NCI-H146 (cell line): ENCODE results near the gene DLG2.
"Not testable (repeated sequence)": the region's sequence is repeated elsewhere in the genome, so short reads cannot be mapped to it uniquely, and the experiment has no call there.

ENCODE experiments used
- DNase-seq: peaks from one replicate; lab custom pipeline; 2025; lab: John Stamatoyannopoulos, UW

Gene DLG2

DNA sequence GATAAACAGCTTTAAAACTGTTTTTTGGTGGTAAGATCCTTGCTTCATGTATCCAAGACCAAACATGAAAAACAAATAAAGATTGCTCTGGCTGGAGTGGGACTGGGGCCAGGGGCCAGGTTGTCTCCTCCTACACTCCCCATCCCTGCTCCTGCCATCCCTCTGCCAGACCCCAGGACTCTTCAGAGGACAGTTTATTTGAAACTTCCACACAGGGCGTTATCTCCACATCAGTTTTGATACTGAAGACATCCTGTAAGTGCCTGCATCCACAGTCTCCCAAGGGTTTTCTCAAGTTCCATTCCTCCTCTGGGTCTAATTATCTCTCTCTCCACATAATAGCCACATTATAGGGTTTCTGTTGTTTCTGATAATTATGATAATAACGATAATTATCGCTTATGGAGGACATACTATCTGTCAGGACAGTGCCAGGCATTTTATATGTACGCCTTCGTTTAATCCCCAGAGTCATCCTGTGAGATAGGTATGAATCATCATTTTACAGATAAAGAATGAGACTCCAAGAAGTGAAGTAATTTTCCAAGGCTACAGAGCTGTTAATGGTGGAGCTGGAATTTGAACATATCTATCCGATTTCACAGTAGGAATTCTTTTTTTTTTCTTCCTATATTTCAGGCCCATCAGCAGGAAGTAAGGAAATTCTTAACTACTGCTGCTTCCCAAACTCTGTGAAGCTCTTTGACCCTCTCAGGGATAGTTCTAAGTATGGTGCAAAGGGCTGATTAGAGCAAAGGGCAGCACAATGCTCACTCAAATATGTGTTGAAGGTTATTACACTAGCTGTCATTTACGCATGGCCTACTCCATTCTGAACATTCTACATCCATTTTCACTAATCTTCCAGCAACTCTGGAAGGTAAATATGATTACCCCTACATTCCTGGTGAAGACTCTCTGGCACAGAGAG lies 1852.9 kb downstream of the DLG2 start:
- no peak for DNase-seq

DNA sequence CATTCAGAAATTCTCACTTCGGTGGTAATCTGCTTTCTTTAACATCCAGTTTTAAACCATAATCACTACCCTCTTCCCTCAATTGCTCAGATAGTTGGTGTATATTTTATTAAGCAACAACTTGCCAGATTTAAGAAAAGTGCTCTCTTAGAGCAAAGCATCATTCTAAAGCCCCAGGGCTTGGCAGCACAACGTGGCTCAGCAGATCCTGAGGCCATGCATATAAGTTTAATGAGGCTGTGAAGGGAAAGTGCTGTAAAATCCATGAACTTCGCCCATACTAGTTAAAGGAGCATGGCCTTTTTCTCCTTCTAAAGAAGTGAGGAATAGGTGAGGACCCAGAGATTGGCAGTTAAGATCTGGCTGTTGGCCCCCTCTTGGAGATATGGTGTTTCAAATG lies 1858.7 kb downstream of the DLG2 start:
- no peak for DNase-seq

DNA sequence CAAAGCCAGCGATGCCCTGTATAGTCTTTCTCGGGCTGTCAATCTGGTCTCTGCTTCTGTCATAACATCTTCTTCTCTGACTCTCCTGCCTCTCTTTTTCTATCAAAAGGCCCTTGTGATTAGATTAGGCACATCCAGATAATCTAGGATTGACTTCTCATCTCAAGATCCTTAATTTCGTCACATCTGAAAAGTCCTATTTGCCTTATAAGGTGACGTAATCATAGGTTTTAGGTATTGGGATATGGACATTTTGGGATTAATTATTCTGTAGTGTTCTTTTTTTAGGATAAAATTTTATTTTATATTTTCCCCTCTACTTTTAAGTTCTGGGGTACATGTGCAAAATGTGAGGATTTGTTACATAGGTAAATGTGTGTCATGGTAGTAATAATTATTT lies 1860.2 kb downstream of the DLG2 start:
- DNase-seq, result no peak

DNA sequence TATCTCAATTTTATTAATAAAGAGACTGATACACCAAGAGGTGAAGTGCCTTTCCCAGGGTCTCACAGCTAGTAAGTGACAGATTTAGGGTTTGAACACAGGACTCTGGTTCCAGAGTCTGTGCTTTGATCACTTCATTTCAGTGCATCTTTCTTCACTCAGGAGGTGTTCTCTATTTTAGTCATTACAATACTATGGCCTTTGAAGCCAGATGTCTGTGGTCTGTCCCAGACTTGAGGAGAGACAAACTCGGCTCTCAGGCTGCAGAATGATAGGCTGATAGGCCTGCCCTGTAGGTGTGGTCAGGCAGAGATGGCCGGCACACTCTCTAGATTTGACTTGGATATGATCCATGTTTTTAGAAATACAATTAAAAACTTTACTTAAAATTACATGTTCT lies 1862.5 kb downstream of the DLG2 start:
- no peak for DNase-seq

DNA sequence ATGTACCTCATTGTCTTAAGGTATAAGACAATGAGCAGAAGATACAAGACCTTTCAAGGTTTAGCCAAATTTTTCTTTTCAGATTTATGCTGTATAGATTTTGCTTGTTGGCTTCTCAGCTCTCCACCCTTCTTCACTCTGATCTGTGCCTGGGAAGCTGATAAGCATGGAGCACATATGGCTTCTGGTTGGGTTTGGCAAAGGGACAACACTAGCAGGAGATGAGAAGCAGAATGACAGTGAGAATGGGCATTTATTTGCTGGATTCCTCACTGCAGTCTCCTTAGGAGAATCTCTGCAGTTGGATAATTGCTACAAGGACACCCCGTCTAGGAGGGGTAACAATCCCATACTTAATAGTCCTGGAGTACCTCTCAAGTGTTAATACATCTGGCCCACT lies 1866.2 kb downstream of the DLG2 start:
- DNase-seq, result no peak

DNA sequence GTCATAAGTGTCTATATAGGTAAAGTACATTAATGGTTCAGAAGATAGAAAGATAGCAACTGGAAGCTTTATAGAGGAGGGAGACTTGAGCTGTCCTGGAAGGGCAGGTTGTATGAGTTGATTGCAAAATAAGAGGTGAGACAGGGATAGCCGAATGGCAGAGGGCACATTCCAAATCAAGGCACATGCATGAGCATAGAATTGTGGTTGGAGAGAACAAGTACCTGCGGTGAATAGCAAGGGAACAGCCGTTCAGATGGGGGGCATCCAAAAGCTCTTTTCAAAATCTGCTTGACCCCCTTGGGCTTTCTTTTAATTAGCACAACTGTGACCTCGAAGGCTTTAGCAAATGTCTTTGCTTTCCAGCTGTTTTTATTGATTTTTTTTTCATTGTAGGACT lies 1868.0 kb downstream of the DLG2 start:
- no peak for DNase-seq

DNA sequence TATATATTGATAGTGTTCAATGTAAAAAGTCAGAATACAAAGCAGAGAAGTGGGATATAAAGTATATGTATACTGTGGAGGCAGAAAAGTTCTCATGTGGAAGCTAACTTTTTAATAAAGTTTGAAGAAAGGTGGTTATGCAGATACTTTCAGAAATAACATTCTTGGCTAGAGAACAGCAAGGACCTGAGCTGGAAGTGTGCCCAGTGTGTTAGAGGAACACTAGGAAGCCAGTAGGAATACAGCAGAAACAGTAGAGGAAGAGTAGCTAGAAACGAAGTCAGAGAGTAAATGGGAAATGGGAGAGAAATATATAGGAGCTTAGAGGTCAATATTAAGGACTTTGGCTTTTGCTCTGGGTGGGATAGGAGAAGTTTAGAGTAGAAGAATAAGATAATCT lies 1876.1 kb downstream of the DLG2 start:
- no peak for DNase-seq

DNA sequence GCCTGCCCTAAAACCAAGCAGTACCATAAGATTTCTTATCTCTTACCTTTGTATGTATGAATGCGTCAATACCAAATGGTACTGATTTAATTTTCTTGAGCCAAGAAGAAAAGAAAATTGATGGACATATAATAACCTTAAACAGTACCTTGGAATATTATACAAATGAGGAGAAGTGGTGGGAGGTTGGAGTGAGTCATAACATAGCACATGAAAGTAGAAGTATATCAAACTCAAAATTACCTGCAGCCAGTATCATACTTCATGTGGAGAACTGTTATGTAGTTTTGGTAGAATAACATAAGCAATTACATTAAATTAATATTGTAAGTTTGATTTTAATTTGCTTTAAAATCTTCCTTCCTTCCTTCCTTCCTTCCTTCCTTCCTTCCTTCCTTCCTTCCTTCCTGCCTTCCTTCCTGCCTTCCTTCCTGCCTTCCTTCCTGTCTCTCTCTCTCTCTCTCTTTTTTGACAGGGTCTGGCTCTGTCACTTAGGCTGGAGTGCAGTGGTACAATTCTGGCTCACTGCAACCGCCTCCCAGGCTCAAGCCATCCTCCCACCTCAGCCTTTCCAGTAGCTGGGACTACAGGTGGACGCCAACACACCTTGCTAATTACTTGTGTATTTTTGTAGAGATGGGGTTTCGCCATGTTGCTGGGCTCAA lies 1880.1 kb downstream of the DLG2 start:
- DNase-seq, result no peak

DNA sequence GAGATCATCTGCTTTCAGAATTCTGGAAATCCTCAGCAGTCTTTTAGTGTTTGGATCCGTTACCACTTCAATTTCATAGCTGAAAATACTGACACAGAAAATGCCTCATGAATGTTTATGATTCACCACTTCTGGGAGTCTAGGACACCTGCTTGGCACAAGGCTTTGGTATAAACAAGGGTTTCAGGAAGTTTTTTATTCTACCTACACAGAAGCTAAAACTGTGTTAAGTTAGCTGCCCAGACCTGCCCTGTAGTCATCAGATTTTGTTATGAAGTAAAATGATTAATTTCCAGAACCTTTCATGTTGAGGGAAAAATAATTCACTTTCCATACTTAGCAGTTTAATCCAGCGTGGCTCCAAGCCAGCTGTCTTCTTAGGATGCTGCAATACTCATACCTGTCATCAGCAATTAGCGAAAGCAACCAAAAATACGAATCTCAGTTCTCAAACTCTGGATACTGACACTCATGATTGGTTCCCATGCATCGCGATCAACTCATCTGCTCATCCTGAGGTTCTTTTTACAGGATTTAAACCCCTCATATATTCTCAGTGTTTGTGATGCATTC lies 1882.4 kb downstream of the DLG2 start:
- no peak for DNase-seq

DNA sequence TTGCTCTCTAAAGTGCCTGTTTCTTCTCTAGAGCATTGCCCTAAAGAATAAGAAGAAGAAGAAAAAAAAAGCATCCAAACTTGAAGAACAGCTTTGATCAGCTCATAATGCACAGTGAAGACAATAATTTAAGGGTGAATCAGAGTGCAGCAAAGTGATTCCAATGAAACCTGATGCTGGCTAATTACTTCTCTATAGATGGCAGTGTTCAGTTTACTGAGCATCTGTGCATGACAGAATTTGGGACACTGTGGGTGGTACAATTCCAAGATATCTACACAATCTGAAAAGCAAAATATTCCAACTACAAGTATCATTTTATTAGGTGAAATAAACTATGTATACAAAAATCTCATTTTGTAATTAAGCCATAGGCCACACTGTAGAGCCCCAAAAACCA lies 1890.5 kb downstream of the DLG2 start:
- no peak for DNase-seq

DNA sequence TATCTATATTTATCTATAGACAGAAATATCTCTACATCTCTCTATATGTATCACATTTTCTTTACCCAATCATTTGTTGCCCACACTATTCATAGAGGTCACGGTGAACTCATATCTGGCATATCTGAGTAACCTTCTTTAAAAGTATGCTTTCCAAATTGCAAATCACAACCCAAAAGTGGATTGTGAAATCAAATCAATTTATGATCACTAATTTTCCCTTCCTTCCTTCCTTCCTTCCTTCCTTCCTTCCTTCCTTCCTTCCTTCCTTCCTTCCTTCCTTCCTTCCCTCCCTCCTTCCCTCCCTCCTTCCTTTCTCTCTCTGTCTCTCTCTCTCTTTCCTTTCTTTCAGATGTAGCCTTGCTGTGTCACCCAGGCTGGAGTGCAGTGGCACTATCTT lies 1893.0 kb downstream of the DLG2 start:
- DNase-seq, result no peak

DNA sequence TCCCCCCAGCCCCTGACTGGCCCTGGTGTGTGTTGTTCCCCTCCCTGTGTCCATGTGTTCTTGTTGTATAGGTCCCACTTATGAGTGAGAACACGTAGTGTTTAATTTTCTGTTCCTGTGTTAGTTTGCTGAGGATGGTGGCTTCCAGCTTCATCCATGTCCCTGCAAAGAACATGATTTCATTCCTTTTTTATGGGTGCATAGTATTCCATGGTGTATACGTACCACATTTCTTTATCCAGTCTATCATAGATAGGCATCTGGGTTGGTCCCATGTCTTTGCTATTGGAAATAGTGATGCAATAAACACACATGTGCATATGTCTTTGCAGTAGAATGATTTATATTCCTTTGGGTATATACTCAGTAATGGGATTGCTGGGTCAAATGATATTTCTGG lies 1895.9 kb downstream of the DLG2 start:
- not testable (repeated sequence) for DNase-seq

DNA sequence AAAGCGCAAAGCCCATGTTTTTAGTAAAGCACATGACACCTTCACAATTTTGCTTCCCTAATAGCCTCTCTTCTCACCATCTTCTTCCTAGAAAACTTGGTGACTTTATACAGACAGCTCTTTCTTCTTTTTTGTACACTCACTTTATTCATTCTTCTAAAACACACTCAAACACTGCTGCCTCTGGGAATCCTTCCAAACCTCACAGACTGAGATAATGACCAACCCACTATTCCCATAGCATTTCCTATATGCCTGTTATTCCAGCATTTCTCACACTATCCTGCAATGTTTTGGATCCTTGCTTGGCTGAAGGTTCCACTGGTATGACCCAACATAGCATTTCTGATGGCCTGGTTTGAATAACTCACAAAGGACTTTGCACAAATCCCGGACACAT lies 1898.9 kb downstream of the DLG2 start:
- DNase-seq, result no peak

DNA sequence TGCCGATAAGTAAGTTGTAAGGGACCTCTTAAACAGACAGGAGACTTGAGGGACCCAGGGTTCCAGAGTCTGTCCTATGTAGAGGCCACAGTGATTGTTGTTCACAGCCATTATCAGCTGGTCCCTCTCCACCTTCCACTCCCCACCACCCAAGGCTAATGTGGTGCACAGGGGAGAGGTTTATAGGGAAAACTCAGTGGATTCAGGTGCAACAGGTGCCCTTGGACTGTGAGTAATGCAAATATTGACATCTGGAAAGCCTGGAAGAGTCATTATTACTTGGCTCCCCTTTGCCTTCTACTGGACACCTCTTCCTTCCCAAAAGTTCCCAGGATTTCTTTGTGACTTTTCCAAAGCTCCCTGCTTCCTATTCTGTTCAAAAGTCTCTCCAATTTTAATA lies 1899.9 kb downstream of the DLG2 start:
- no peak for DNase-seq

DNA sequence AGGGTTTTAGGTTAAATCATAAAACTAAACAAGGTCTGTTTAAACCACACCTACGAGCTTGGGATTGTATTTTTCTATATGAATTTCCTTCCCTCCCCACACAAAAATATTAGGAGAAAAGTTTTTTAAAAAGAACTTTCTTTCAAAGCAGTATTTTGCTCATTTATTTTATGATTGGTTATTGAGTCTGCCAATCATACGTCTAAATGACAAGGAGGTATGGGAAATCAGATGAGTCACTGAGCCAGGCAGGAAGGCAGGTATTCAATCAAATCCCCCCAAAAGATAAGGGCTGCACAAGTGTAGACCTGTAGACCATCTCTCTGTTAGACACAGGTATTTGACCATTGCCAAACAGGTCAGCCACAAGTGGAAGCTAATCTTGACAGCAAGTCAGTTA lies 1900.8 kb downstream of the DLG2 start:
- DNase-seq, result no peak

DNA sequence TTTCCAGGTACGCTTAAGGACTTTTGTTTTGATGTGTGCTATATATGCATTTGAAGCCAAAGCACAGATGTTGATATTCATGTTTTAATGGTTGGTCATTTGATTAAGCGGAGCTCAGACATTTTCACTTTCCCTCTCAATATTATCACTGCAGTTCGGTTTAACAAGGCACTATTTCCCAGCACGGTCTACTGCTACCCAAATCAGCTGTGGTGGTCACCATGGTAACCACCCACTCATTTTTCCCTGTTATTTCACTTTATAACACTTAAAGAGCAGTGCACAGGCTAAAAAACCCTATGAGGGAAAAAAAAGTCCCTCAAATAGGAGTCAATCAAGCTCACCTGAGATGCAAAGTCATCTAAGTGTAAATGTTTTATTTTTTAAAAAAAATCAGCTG lies 1901.4 kb downstream of the DLG2 start:
- no peak for DNase-seq

DNA sequence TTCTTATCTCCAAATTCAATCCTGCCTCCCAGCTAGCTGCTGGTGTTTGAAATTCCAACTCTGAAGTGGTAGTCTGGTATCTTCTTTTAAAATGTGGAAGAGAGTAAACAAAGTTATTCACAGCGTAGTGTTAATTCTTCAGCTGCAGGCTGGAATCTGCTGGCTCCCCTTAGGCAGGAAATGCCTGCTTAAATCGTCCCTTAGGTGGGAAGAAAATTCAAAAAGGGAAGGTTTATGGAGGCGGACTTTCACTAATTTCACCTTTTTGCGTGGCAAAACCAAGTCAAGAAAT lies 1901.9 kb downstream of the DLG2 start:
- no peak for DNase-seq

DNA sequence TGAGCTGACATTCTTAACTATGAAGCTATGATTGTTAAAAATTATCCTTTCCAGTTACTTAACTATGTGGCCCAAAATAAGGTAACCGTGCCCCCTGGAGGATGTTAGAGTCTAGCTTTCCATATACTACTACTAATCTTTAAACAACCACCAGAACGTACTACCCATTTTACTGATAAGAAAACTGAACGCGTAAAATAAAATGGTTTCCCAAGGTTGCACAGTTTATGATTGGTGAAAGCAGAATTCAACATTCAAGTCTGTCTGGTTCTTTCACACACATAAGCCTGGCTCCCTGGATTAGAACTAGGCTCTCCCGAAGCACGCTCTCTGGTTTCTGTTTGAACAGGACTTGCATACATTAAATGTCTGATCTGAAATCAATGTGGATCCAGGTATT lies 1903.1 kb downstream of the DLG2 start:
- peak; percentile 7 for DNase-seq

DNA sequence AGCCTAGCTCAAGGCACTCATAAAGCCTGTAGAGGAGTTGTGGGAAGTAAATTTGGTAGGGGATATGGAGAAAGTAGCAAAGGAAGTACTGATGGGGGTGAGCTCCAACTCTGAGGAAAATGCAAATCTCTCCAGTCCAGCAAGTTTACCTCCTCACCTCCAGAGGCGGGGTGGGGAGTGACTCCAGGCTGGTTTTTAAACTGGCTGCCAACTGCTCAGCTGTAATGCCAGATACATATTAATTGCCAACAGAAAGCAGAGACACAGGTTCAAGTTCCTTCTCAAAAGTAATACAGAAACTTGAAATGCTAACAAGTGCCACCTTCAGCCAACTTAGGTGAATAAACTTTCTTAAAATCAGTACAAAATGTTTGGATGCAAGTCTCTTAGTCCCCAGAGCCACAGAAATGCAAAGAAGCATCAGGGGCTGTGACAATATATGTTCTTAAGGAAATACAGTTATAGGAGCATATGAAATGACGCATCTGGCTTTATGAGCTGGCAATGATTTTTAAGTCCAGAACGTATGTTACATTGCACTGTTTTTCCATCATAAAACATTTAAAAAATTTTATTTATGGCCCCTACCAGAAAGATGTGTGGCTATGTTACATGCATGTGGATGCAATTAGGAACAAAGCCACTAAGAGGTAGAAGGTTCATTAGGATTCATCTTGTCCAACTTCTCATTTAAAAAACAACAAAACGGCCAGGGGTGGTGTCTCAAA lies 1904.6 kb downstream of the DLG2 start:
- DNase-seq, result no peak

DNA sequence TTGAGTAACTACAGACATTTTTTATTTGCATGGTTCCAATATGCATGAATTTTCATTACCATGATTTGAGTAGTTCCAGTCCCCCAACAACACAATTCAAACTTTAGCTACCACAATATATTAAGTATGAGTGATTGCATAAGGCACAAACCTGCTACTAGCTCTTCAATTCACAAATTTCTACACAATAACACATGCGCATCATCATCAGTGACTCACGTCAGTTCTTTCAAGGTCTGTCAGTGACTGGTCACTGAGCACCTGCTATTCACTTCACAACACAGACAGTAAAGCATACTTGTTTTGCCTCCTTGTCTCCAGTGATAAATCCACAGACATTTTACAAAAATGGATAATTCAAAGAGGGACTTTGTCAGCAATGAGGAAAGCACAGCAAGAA lies 1905.9 kb downstream of the DLG2 start:
- no peak for DNase-seq

DNA sequence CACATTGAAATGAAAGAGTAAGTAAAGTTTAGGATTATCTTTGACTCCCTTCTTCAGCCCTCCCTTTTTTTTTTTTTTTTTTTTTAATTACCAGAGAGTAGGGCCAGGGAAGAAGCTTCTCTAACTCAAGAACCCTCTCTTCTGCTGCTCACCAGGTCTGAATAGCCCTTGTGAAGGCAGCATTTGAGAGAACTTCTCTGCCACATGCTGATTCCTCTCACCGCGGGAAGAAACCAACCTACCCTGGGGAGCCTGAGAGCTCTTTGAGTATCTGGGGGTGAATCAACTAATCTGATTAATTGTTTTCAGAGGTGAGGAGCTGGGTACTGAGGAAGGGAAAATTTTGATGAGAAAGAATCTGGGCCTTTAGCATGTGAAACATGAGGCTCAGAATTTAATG lies 1906.5 kb downstream of the DLG2 start:
- no peak for DNase-seq

DNA sequence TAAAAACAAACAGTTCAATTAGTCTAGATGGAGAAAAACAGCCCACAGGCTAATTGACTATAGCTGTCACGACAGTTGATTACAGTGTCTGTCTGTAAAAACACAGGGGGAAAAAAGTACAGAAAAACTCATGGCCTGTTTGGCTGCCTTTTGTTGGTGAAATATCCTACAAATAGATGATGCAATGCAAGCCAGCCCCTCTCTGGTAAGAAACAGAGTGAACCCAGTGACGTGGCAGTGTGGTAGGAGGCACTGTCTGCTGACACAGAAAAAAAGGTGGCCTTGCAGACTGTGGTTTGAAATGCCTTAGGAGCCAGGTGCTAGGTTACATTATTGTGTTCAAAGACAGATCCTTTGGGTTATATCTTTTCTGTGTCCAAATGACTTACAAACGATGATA lies 1909.6 kb downstream of the DLG2 start:
- DNase-seq, result no peak
